ENCODE measurements around the gene SPINT1.

The SPINT1 gene

GRCh38 chr15:40875991-40876730, 32.3 kb downstream of the SPINT1 start:
- POLR2A ChIA-PET = no interaction called here
- no peak for DNase-seq
- H3K4me1 ChIP-seq (ENCODE audit: control extremely low read depth in 1 of 4, control insufficient read depth in 4 of 4, insufficient read depth in 4 of 4, low read length in 3 of 4) = peaks cover 0 to 18% (median 13%) of the 10 kb centered on the region in 4 experiments
- WGBS (ENCODE audit: insufficient coverage) = 96% methylated on average over 6 of the region's 6 CpGs
- CTCF ChIA-PET = interaction anchor here (1.0 to 2.5 kb wide), 3 partner anchors 10 to 22 kb away, joined by 3 to 7 read pairs (median 7); no protein-coding TSS in a partner anchor
- H3K27me3 ChIP-seq (replicated peaks in 2 of 5; ENCODE audit: control insufficient read depth in 4 of 5, insufficient read depth in 5 of 5, low read length in 4 of 5) = peaks cover 0 to 3% (median 0%) of the 10 kb centered on the region in 5 experiments
- no peak overlapping the region for H3K27ac ChIP-seq (ENCODE audit: insufficient read depth in 1 of 2, low read depth in 1 of 2, low read length in 2 of 2, poor library complexity in 1 of 2, severe bottlenecking in 2 of 2)
- no peak overlapping the region for H3K4me3 ChIP-seq (ENCODE audit: control insufficient read depth in 1 of 7, extremely low read depth in 1 of 7, insufficient read depth in 4 of 7, low read depth in 2 of 7, low read length in 6 of 7)
- no peaks in the 10 kb centered on the region for H3K9me3 ChIP-seq (ENCODE audit: control extremely low read depth in 1 of 5, control insufficient read depth in 4 of 5, insufficient read depth in 2 of 5, low read depth in 1 of 5, low read length in 4 of 5)
- H3K36me3 ChIP-seq (ENCODE audit: control insufficient read depth in 4 of 4, insufficient read depth in 4 of 4, low read length in 3 of 4) = no peaks in the 10 kb centered on the region

DNA sequence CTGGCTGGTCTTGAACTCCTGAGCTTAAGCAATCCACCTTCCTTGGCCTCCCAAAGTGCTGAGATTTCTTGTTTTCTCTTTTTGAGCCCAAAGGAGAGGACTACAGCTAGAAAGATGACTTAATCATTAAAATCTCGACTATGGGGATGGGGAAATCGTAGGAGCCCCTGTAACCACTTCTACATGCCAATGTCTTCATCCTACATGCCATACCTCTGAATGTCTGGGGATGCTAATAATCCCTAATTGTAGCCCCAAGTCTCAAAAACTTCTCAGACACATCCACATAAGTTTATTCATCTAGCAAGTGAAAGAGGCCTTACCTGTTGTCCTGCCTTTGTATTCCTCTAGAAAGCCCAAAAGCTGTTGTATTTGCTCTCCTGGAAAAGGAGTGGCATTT, 33.8 kb downstream of the SPINT1 start:
- Histone ChIP-seq H3K4me1 (ENCODE audit: control extremely low read depth in 1 of 4, control insufficient read depth in 4 of 4, insufficient read depth in 4 of 4, low read length in 3 of 4) (peaks cover 0 to 18% (median 13%) of the 10 kb centered on the region in 4 experiments), H3K27me3 (replicated peaks in 2 of 5; ENCODE audit: control insufficient read depth in 4 of 5, insufficient read depth in 5 of 5, low read length in 4 of 5) (no peaks in the 10 kb centered on the region), H3K27ac (ENCODE audit: insufficient read depth in 1 of 2, low read depth in 1 of 2, low read length in 2 of 2, poor library complexity in 1 of 2, severe bottlenecking in 2 of 2) (no peak overlapping the region), H3K36me3 (ENCODE audit: control insufficient read depth in 4 of 4, insufficient read depth in 4 of 4, low read length in 3 of 4) (no peaks in the 10 kb centered on the region), H3K4me3 (ENCODE audit: control insufficient read depth in 1 of 7, extremely low read depth in 1 of 7, insufficient read depth in 4 of 7, low read depth in 2 of 7, low read length in 6 of 7) (no peak overlapping the region), H3K9me3 (ENCODE audit: control extremely low read depth in 1 of 5, control insufficient read depth in 4 of 5, insufficient read depth in 2 of 5, low read depth in 1 of 5, low read length in 4 of 5) (no peaks in the 10 kb centered on the region)
- WGBS (ENCODE audit: insufficient coverage) = 100% methylated on average over 1 of the region's 2 CpGs
- CTCF ChIA-PET = interaction anchor here (2.4 to 2.5 kb wide), 2 partner anchors 8 to 14 kb away, joined by 7 read pairs; no protein-coding TSS in a partner anchor
- DNase-seq = no peak
- POLR2A ChIA-PET = no interaction called here

DNA sequence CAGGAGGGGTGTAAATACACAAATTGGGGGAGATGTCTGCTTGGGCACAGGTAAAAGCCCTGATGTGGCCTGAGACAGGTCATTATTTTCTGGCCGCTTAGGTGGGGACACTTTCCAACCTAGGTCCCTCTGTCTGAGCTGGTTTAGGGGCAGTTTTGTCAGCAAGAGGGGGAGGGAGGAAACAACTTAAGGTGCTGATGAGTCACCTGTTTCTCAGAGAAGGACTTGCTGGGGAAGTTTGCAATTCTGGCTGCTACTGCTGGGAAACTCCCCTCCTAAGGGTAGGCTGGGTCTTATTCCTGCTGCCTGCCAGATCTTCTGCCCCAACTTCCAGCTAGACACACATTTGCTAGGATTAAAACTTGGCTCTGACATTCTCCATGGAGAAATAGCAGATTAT, 34.9 kb downstream of the SPINT1 start:
- Histone ChIP-seq H3K27me3 (replicated peaks in 2 of 5; ENCODE audit: control insufficient read depth in 4 of 5, insufficient read depth in 5 of 5, low read length in 4 of 5) (no peaks in the 10 kb centered on the region), H3K4me3 (ENCODE audit: control insufficient read depth in 1 of 7, extremely low read depth in 1 of 7, insufficient read depth in 4 of 7, low read depth in 2 of 7, low read length in 6 of 7) (no peak overlapping the region), H3K36me3 (ENCODE audit: control insufficient read depth in 4 of 4, insufficient read depth in 4 of 4, low read length in 3 of 4) (no peaks in the 10 kb centered on the region), H3K9me3 (ENCODE audit: control extremely low read depth in 1 of 5, control insufficient read depth in 4 of 5, insufficient read depth in 2 of 5, low read depth in 1 of 5, low read length in 4 of 5) (no peaks in the 10 kb centered on the region), H3K27ac (ENCODE audit: insufficient read depth in 1 of 2, low read depth in 1 of 2, low read length in 2 of 2, poor library complexity in 1 of 2, severe bottlenecking in 2 of 2) (no peak overlapping the region), H3K4me1 (ENCODE audit: control extremely low read depth in 1 of 4, control insufficient read depth in 4 of 4, insufficient read depth in 4 of 4, low read length in 3 of 4) (peaks cover 0 to 13% (median 7%) of the 10 kb centered on the region in 4 experiments)
- DNase-seq = peak in 2 of 3 donors; percentile 74 to 75
- no CpG with 5 or more reads among the region's 1 CpG for WGBS (ENCODE audit: insufficient coverage)
- POLR2A ChIA-PET = interaction anchor here (0.6 kb wide), 2 partner anchors 21 to 314 kb away, joined by 3 to 4 read pairs; partner anchors contain the start of gene CCDC32
- CTCF ChIA-PET = interaction anchor here (0.8 to 1.8 kb wide), 3 partner anchors 13 to 40 kb away, joined by 3 to 5 read pairs (median 4); no protein-coding TSS in a partner anchor

- Histone ChIP-seq H3K27me3 (replicated peaks in 2 of 5; ENCODE audit: control insufficient read depth in 4 of 5, insufficient read depth in 5 of 5, low read length in 4 of 5) (no peaks in the 10 kb centered on the region), H3K4me1 (ENCODE audit: control extremely low read depth in 1 of 4, control insufficient read depth in 4 of 4, insufficient read depth in 4 of 4, low read length in 3 of 4) (peaks cover 0 to 11% (median under 1%) of the 10 kb centered on the region in 4 experiments), H3K4me3 (ENCODE audit: control insufficient read depth in 1 of 7, extremely low read depth in 1 of 7, insufficient read depth in 4 of 7, low read depth in 2 of 7, low read length in 6 of 7) (no peak overlapping the region), H3K36me3 (ENCODE audit: control insufficient read depth in 4 of 4, insufficient read depth in 4 of 4, low read length in 3 of 4) (no peaks in the 10 kb centered on the region), H3K9me3 (ENCODE audit: control extremely low read depth in 1 of 5, control insufficient read depth in 4 of 5, insufficient read depth in 2 of 5, low read depth in 1 of 5, low read length in 4 of 5) (no peaks in the 10 kb centered on the region), H3K27ac (ENCODE audit: insufficient read depth in 1 of 2, low read depth in 1 of 2, low read length in 2 of 2, poor library complexity in 1 of 2, severe bottlenecking in 2 of 2) (no peak overlapping the region)
- ChIA-PET CTCF (interaction anchor here (1.4 to 3.2 kb wide), 3 partner anchors 11 to 26 kb away, joined by 4 to 32 read pairs (median 5); no protein-coding TSS in a partner anchor), POLR2A (no interaction called here)
- WGBS (ENCODE audit: insufficient coverage) = 86% methylated on average over 4 of the region's 6 CpGs
- DNase-seq = no peak
These were observed 35.8 kb downstream of the SPINT1 start for GRCh38 chr15:40879609-40880008.

DNA sequence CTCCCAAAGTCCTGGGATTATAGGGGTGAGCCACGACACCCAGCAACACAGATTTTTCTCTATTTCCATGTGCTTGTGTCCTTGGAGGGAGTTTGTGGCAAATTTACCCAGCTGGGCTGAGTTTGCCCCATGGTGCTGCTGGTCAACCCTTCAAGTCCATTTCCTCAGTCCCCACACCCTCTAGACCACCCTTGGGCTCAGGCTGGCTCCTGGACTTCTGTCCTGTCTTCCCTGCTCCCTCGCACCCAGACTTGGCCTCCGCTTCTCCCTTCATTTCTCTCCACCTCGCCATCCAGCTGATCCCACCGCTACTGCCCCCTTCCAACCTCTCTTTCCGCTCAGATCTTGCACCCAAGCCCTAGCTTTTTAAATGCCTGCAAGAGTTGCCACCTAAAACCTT, 37.5 kb downstream of the SPINT1 start:
- DNase-seq = no peak
- Histone ChIP-seq H3K36me3 (ENCODE audit: control insufficient read depth in 4 of 4, insufficient read depth in 4 of 4, low read length in 3 of 4) (no peaks in the 10 kb centered on the region), H3K4me3 (ENCODE audit: control insufficient read depth in 1 of 7, extremely low read depth in 1 of 7, insufficient read depth in 4 of 7, low read depth in 2 of 7, low read length in 6 of 7) (no peak overlapping the region), H3K9me3 (ENCODE audit: control extremely low read depth in 1 of 5, control insufficient read depth in 4 of 5, insufficient read depth in 2 of 5, low read depth in 1 of 5, low read length in 4 of 5) (no peaks in the 10 kb centered on the region), H3K27me3 (replicated peaks in 2 of 5; ENCODE audit: control insufficient read depth in 4 of 5, insufficient read depth in 5 of 5, low read length in 4 of 5) (no peaks in the 10 kb centered on the region), H3K27ac (ENCODE audit: insufficient read depth in 1 of 2, low read depth in 1 of 2, low read length in 2 of 2, poor library complexity in 1 of 2, severe bottlenecking in 2 of 2) (no peak overlapping the region), H3K4me1 (ENCODE audit: control extremely low read depth in 1 of 4, control insufficient read depth in 4 of 4, insufficient read depth in 4 of 4, low read length in 3 of 4) (peaks cover 0 to 6% (median 0%) of the 10 kb centered on the region in 4 experiments)
- ChIA-PET CTCF (interaction anchor here (0.9 to 5.5 kb wide), 5 partner anchors 8 to 37 kb away, joined by 3 to 32 read pairs (median 4); partner anchors contain the start of genes RHOV and VPS18), POLR2A (no interaction called here)
- 98% methylated on average over 6 of the region's 6 CpGs for WGBS (ENCODE audit: insufficient coverage)

- WGBS (ENCODE audit: insufficient coverage) = no CpG with 5 or more reads among the region's 1 CpG
- no peaks in the 10 kb centered on the region for H3K36me3 ChIP-seq (ENCODE audit: control insufficient read depth in 4 of 4, insufficient read depth in 4 of 4, low read length in 3 of 4)
- POLR2A ChIA-PET = no interaction called here
- CTCF ChIA-PET = interaction anchor here (0.9 to 5.5 kb wide), 4 partner anchors 10 to 105 kb away, joined by 3 to 30 read pairs (median 5); partner anchors contain the start of gene RHOV
- H3K27ac ChIP-seq (ENCODE audit: insufficient read depth in 1 of 2, low read depth in 1 of 2, low read length in 2 of 2, poor library complexity in 1 of 2, severe bottlenecking in 2 of 2) = no peak overlapping the region
- no peaks in the 10 kb centered on the region for H3K27me3 ChIP-seq (replicated peaks in 2 of 5; ENCODE audit: control insufficient read depth in 4 of 5, insufficient read depth in 5 of 5, low read length in 4 of 5)
- peaks cover 0 to 6% (median under 1%) of the 10 kb centered on the region in 4 experiments for H3K4me1 ChIP-seq (ENCODE audit: control extremely low read depth in 1 of 4, control insufficient read depth in 4 of 4, insufficient read depth in 4 of 4, low read length in 3 of 4)
- no peak overlapping the region for H3K4me3 ChIP-seq (ENCODE audit: control insufficient read depth in 1 of 7, extremely low read depth in 1 of 7, insufficient read depth in 4 of 7, low read depth in 2 of 7, low read length in 6 of 7)
- no peaks in the 10 kb centered on the region for H3K9me3 ChIP-seq (ENCODE audit: control extremely low read depth in 1 of 5, control insufficient read depth in 4 of 5, insufficient read depth in 2 of 5, low read depth in 1 of 5, low read length in 4 of 5)
- DNase-seq = no peak
These were observed 42.7 kb downstream of the SPINT1 start for GRCh38 chr15:40886586-40886985.

GRCh38 chr15:40889112-40889511, 45.3 kb downstream of the SPINT1 start:
- H3K4me1 ChIP-seq (ENCODE audit: control extremely low read depth in 1 of 4, control insufficient read depth in 4 of 4, insufficient read depth in 4 of 4, low read length in 3 of 4) = peaks cover 0 to 20% (median 11%) of the 10 kb centered on the region in 4 experiments
- DNase-seq = no peak
- POLR2A ChIA-PET = no interaction called here
- CTCF ChIA-PET = interaction anchor here (0.6 to 4.3 kb wide), 4 partner anchors 8 to 104 kb away, joined by 3 to 32 read pairs (median 3); no protein-coding TSS in a partner anchor
- peaks cover 0 to 2% (median 0%) of the 10 kb centered on the region in 5 experiments for H3K27me3 ChIP-seq (replicated peaks in 2 of 5; ENCODE audit: control insufficient read depth in 4 of 5, insufficient read depth in 5 of 5, low read length in 4 of 5)
- H3K4me3 ChIP-seq (ENCODE audit: control insufficient read depth in 1 of 7, extremely low read depth in 1 of 7, insufficient read depth in 4 of 7, low read depth in 2 of 7, low read length in 6 of 7) = no peak overlapping the region
- no peaks in the 10 kb centered on the region for H3K36me3 ChIP-seq (ENCODE audit: control insufficient read depth in 4 of 4, insufficient read depth in 4 of 4, low read length in 3 of 4)
- H3K9me3 ChIP-seq (ENCODE audit: control extremely low read depth in 1 of 5, control insufficient read depth in 4 of 5, insufficient read depth in 2 of 5, low read depth in 1 of 5, low read length in 4 of 5) = no peaks in the 10 kb centered on the region
- H3K27ac ChIP-seq (ENCODE audit: insufficient read depth in 1 of 2, low read depth in 1 of 2, low read length in 2 of 2, poor library complexity in 1 of 2, severe bottlenecking in 2 of 2) = no peak overlapping the region
